Measurements from ENCODE around the gene OR2G3. TPM values are rescaled to one million over a fixed set of nuclear protein-coding genes. Genes with fewer than 3 reads are reported as not detected.

Gene OR2G3
- total and polyA plus RNA-seq, 2 experiments from 2014 or later = not detected

- TF ChIP-seq ZNF462 (CRISPR knock-in tag; IDR thresholded peaks at IDR 0.05) = no peak
Observed at GRCh38 chr1:247588060-247588459, 17.3 kb upstream of the OR2G3 start, which contains the start of gene OR2G2 (continued).

GRCh38 chr1:247613405-247613804 is 8.0 kb downstream of the OR2G3 start:
- Mint-ChIP-seq H3K27me3 (ENCODE audit: insufficient read depth, low read depth, poor library complexity) (no peaks in the 10 kb centered on the region), H3K27ac (no peak overlapping the region), H3K36me3 (ENCODE audit: low read depth) (no peaks in the 10 kb centered on the region), H3K4me1 (0 out of 3 replicates have a peak, but pooled peaks cover 5% of the 10 kb centered on the region), H3K4me3 (no peak overlapping the region), H3K9me3 (peaks cover 10% of the 10 kb centered on the region)
- no peaks in the 10 kb centered on the region for H4K20me1 ChIP-seq (replicated peaks; ENCODE audit: insufficient read depth)
- H3K4me2 ChIP-seq = no peak overlapping the region
- 0 out of 2 replicates have a peak, but pooled peaks cover 5% of the 10 kb centered on the region for H3K9me2 ChIP-seq (ENCODE audit: insufficient read depth)
- H3K36me3 ChIP-seq (ENCODE audit: insufficient read depth) = no peaks in the 10 kb centered on the region
- H3K4me3 ChIP-seq = no peak overlapping the region
- no peak overlapping the region for H2AFZ ChIP-seq
- no peak for ATAC-seq
- no peaks in the 10 kb centered on the region for H3K4me1 ChIP-seq (ENCODE audit: insufficient read depth)
- H3F3A ChIP-seq (replicated peaks; ENCODE audit: low read depth) = no peaks in the 10 kb centered on the region
- no peaks in the 10 kb centered on the region for H3K27me3 ChIP-seq (ENCODE audit: insufficient read depth)
- no peak overlapping the region for H3K27ac ChIP-seq (ENCODE audit: low read depth)
- H3K79me2 ChIP-seq (replicated peaks; ENCODE audit: insufficient read depth) = no peaks in the 10 kb centered on the region
- TF ChIP-seq REST (IDR thresholded peaks at IDR 0.05; ENCODE audit: unreplicated experiment) (no peak), POLR2AphosphoS5 (IDR thresholded peaks at IDR 0.05; ENCODE audit: low read depth) (no peak), ZNF331 (CRISPR knock-in tag; IDR thresholded peaks at IDR 0.05; ENCODE audit: low read depth) (no peak), CREB1 (CRISPR knock-in tag; IDR thresholded peaks at IDR 0.05; ENCODE audit: low read depth) (no peak), ZNF114 (CRISPR knock-in tag; IDR thresholded peaks at IDR 0.05) (no peak), STAT1 (IDR thresholded peaks at IDR 0.05; ENCODE audit: unreplicated experiment) (no peak)
- no peak for DNase-seq (ENCODE audit: low spot score)

Data from GM23338 (cell line).